Raji (cell line): ENCODE results near the gene OR2AE1.

Source experiments
- POLR2A ChIP-seq: IDR thresholded peaks from 2 replicates; pipeline ENCODE4 v1.6.1; 2011; ENCODE audit warnings: low read depth, low read length, control low read depth; ENCODE audit not compliant: insufficient read depth

The OR2AE1 gene

DNA sequence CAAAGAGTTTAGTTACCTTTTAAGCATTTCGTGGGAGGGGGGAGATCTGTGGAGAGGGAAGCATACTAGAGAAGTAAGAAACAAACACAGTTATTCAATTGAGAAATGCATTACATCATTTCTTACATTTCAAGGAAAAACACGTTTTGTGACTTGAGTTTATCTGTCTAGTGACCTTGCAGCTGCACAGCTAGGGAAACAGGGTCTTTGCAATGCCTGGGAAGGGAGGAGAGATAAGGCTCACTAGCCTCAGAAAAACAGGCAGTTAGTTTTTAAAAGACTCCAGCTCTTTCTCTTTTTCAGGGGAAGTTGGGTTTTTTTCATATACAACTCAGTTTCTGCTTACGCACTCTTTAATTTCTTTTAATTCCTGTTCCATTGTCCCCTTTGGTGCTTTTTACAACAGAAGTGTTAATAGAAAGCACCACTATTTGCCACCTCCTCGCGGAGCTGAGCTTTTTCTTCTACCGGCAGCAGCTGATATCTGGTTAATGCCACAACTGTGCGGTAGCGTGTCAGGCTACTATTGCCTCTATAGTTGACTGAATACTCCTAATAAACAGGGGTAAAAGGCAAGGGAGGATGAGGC is 43.5 kb downstream of the OR2AE1 start:
- no peak for TF ChIP-seq POLR2A

DNA sequence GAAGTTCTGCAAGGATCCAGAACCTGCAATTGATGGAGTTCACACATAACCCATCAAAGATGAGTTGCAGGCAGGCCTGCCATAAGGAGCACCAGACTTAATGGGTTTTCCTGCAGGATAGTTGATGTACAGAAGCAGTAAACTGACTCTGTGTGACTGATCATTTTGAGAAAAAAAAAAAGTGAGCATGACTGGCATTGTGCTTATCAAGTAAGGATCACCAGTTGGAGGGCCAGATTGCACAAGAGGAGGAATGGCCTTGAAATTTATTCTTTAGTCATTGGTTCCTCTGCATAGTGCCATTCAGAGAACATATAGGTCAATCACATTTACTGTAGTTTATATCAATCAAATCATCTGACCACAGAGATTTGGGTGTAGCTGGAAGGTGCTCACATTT is 45.2 kb downstream of the OR2AE1 start:
- no peak for TF ChIP-seq POLR2A

DNA sequence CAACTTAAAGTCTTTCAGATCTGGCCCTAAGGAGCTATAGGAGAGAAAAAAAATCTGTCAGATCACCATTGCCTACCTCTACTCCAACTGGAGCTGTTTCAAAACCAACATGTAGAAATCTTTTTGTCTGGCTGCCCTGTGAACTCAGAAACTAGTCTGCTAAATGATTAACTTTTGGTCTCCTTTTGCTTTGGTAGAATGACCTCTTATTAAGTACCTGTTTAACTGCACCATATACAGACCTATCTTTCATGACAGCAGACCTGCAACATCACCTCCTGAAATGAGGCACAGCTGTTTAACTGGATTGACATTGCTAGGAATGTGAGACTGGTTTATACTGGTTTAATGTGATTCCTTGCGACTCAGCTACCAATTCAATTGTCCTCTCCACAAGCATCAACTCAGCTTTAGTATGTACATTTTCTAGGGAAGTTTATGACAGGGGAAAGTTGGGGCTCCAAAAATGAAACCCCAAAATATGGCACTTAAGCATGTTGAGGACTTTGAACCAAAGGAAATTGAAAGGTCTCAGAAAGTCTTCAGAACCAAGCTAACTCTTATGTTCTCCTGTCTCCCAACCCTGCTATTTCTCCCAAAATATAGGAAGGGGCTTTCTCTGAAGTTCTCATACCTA is 47.2 kb downstream of the OR2AE1 start:
- TF ChIP-seq POLR2A, result no peak

DNA sequence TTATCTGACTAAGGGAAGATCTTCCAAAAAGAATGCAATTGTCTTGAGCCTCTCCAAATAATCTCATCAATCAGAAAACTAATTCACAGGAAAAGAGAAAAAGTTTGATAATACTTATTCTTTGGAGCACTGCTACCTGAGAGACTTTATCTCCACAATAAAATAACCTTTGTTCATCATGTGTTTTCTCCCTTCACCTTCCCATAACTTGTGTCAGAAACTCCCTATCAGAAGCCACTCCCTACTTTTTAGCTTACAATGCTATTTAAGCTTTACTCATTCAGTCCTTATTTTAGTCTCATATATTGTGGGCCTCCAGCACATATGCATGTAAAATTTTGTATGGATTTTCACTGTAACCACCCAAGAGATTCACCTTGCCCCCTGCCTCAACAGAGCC is 48.0 kb downstream of the OR2AE1 start:
- no peak for TF ChIP-seq POLR2A

DNA sequence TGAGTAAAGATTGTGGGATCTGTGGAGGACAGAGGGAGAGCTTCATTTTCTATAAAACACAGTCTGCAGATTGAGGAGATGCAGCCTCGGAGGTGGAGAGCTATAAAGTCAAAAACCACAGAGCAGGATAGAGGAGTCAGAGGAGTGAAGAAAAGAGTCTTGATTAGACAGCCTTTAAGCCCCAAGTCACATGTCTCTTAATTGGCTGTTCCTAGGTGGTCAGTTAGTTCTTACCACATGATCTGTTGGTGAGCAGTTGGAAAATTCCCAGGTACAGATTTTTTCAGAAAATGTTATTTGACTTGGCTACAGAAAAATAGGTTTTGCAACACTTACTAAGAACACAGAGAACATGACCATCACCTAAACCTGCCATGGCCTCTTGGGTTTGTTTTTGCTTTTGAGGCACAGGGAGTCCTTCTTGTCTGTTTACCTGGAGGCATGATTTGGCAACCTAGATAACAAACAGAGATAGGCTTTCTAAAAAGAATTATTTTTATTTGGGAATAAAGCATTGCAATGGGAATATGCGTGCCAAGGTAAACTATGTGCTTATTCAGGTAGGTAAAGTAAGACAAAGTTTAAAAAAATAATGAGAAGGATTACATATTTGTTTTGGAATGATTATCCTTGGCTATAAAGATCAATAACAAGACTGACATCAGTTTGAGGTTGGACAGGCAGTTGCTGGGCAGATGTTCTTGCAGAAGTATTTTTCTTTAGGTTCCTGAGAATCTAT is 49.6 kb downstream of the OR2AE1 start:
- TF ChIP-seq POLR2A, result no peak
